GM21737 (cell line): ENCODE measurements around the gene FSCN2.

ENCODE experiments used
- ATAC-seq: cut with Tn5 transposase; IDR thresholded peaks from one replicate; pipeline ENCODE4 v1.9.1; 2021; ENCODE audit warnings: mild to moderate bottlenecking, moderate library complexity; ENCODE audit not compliant: unreplicated experiment

Gene FSCN2

DNA sequence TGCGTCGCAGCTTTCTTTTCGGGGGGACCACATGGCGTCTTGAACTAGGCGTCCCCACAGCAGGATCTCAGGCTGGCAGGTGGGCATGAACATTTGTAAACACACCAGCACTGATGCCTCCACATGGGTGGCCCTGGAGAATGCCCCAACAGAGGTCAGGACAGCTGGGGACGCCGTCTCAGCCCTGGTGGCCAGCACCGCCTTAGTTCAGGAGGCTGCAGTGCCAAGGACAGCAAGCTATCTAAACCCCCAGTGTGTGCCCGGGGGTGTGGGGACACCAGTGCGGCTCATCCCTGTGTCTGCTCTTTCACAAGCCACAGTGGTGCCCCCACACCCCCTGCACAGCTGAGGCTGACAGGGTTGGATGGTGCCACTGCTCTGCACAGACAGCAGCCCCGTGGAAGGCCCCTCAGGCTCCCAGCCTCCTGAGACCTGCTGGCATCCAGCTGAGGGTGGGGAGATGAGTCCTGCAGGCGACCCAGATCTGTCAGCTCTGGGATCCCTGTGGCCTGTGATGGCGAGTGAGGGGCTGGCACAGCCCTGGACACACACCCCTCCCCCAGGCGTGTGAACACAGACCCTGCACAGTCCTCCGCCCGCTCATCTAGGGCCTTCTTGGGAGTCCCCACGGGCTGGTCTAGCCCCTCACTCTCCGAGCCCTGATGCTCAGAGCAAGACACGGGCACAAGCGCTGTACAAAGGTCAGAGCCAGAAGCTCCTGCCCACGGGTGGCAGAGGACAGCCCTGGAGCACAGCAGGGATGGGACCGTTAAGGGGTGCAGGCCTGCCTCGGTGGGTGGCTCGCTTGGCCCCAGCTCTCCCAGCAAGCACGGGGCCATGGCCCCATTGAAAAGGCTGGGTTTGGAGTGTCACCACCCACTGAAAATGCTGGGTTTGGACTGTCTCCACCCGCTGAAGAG, 10.7 kb downstream of the FSCN2 start:
- ATAC-seq, result no peak

DNA sequence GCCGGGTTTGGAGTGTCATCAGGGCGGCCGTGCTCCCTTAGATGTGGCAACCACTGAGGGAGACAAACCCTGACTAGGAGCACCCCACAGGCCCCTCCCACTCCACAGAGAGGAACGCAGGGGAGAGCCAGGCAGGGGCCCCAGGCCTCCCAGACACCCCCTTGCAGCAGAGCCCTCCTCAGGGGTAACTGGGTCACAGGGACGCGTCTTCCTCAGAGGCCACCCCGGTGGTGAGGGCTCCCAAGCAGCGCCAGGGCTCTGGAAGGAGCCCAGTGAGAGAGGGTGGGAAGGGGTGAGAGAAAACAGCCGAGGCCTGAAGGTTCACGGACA, 11.4 kb downstream of the FSCN2 start:
- no peak for ATAC-seq

- ATAC-seq, result no peak
Measured at GRCh38 chr17:81539961-81540675, 11.9 kb downstream of the FSCN2 start.

DNA sequence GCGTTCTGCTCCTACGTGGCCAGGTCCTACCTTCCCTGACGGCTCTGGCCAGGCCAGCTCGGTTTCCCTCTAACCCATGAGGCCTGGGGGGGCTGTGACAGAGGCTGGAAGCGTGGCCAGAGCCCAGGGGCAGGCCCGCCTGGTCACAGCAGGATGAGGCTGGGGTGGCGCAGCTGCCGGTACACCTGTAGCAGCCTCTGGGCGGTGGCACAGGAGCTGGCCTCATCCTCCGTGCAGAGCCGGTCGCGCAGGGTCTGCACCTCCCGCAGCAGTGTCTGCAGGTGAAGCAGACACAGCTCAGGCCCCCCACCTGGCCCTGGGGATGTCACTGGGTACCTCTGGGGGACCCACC, 12.5 kb downstream of the FSCN2 start:
- ATAC-seq, result no peak

- no peak for ATAC-seq
Measured at GRCh38 chr17:81541123-81541522, 12.9 kb downstream of the FSCN2 start.

DNA sequence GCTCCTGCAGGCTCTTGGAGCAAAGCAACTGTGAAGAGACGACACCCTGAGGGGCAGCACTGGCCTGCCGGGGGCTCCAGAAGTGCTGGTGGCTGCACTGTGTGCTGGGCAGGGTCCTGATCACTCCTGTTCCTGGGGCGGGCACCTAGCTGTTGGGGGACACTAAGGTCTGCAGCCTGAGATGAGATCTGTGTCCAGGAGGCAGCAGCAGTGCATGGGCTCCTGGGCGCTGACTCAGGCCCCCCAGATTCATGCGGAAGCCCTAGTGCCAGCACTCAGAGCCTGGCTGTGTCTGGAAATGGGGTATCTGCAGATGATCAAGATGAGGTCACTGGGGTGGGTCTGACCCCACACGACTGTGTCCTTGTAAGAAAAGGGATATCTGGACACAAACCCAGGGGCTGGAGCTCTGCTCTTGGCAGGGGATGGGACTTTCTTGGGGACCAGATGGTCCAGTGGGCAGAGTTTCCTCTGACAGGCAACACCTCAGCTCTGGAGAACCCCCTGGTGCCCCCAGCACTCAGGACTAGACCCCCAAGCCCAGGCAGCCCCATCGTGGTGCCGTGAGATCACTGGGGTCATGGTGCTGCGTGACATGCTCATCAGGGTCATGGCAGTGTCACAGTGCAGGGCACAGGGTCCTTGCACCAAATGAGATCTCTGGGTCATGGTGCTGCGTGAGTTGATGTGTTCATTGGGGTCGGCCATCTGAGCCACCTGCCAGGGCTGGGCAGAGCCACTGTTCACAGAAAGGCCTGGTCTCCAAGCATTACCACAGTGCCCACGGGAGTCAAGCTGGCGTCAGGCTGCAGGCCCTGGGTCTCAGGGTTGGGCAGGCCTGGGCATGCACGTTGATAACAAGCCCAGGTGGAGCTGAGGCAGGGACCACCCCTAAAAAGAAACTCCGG, 14.5 kb downstream of the FSCN2 start:
- no peak for ATAC-seq

- ATAC-seq, result no peak
Measured at GRCh38 chr17:81543339-81543675, 15.1 kb downstream of the FSCN2 start.

DNA sequence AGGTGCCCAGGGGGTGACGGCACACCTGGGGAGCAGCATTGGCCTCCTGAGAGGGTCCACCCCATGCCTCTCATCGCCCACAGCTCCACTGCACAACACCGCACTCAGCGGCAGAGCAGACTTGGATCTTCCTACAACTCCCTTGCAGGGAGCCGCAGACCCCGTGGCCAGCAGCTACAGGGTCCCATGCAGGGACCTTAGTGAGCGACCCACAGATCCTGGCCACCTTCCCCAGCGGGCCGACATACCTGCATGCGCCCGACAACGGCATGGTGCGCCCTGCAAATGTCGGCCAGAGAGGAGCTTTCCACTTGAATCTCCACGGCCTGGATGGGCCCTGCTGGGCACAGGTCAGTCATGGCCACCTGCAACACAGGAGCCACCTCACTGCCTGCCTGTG, 15.6 kb downstream of the FSCN2 start:
- ATAC-seq, result no peak

DNA sequence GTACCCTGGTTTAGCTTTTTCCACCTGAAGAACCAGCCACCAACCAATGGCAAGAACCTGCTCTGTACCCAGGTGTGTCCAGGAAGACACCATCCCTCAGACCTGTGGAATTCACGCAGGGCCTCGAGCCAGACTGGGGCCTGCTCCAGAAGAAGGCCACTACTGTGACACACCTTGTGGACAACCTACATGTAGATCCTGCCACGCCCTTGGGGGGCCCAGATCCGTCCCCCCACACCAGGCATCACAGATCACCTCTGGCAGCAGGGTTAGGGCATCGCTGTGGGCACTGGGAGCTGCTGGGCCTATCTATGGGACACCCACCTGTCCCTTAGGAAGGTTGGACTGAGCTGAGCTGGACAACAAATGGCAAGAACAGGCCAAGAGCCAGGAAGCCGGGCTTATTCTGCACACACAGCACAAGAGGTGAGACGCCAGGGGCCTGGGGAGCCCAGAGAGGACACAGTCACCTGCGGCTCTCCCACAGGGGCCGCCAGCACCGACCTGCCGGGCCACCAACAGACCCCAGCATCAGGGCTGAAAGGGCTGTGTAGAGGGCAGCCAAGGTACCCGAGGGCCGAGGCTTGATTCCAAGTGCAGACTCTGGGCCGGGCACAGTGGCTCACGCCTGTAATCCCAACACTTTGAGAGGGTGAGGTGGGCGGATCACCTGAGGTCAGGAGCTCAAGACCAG, 16.3 kb downstream of the FSCN2 start:
- ATAC-seq, result no peak

GRCh38 chr17:81545160-81545949, 17.2 kb downstream of the FSCN2 start:
- ATAC-seq, result no peak

- no peak for ATAC-seq
Measured at GRCh38 chr17:81546906-81547613, 18.9 kb downstream of the FSCN2 start.

DNA sequence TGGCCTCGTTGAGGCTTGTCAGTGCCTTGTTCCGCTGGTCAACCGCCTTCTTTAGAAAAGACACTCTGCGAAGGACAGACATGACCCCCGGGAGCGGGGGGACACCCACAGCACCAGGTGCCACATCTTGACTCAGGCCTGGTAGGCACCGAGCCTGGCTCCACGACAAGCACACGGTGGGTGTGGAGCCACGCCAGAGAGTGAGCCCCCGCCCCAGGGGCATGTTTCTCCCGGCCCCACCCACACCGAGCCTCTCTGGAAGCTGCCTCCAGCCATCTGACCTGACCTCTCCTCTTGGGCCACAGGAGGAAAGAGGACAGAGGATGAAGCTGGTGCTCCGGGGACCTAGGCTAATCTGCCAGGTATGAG, 19.4 kb downstream of the FSCN2 start:
- ATAC-seq, result no peak

DNA sequence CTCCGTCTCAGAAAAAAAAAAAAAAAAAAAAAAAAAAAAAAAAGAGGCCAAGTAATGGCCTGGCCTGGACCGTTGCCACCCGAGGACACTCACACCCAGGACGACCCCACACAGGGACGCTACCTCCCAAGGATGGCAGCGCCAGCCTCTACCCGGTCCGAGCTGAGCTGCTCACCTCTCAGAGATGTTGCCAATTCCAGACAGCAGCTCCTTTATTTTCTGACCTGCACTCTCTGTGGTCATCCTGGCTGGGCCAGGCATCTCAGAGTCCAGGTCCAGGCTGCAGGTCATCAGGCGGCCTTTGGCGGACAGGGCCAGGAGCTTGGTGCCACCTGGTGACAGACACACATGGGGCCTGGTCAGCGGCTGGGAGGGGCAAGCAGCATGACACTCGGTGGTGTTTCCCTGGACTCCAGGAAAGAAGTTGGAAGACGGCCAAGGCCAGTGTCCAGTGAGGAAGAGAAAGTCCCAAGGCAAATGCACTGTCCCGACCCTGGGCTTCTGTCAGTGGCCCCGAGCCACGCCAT, 20.9 kb downstream of the FSCN2 start:
- ATAC-seq, result no peak

DNA sequence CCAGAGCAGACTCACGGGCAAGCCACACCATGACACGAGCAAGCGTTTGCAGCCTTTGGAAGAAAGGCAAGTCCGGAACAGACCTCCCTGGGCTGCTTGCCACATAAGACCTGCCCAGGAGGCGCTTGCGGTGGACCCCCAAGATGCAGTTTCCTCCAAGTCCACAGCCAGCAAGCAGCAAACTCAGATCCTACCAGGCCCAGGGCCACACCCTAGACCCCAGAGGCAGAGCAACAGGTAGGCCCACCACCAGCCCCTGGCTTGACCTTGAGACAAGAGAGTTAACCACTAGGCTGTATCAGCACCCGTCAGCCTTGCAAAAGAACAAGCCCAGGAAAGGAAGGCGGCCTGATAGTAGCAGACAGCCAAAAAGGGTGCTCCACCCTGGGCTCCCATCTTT, 21.6 kb downstream of the FSCN2 start:
- ATAC-seq, result no peak

- ATAC-seq, result no peak
Measured at GRCh38 chr17:81550285-81550684, 22.1 kb downstream of the FSCN2 start.

DNA sequence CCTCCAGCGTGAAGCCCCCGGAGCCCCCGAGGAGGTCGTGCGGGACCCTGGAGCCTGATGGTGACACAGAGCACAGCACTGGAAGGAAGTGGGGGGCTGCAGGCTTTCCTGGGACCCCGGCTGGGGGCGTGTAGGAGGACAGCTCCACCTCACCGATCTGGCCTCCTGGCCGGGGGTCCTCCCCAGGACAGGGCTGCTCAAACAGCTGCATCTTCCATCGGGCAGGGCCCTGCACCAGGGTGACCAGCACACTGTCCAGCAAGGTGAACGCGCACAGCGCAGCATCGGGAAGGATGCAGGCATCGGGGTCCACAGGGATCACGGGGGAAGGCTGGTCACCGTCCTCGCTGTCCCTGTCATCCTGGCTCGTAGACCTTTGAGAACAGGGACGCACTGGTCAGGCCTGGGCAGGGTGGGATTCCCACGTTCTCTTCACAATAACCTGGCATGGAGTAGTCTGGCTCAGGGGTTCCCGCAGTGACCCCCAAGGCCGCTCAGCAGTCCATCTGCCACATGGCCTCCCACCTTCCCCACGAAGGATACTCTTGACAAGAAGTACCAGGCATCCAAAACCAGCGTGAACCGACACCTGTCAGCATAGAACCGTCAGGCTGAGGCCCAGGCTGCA, 22.8 kb downstream of the FSCN2 start:
- no peak for ATAC-seq

DNA sequence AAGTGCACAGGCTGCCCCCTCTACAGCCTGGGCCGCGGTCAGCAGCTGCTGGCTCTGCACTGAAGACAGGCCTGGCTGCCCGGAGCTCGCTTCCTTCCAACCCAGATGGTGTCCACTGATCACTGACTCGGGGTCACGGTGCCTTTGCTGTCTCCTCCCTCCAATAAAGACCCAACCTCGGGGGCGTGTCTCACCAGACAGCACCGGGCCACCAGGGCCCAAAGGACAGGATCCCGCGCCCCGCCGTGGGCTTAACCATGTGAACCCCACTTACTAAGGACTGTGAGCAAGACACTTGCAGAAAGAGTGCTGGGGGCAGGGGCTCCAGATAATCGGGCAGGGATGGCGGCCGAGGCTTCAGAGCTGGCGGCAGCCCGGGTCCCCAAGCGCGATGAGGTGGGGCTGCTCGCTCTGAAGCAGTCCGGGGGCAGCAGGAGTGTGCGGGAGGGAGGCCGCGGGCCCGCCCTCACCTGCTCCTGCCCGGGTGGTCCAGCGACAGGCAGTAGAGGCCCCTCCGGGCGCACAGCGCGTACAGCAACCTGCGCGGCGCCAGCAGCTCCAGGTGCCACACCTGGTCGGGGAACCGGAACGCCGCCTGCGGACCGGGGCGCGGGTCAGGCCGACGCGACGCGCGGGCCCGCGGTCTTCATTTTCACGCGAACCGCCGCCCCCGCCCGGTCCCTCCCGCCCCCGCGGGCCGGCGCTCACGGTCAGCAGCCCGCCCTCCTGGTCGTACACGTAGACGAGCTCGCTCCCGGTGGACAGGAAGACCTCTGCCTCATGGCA, 23.5 kb downstream of the FSCN2 start:
- ATAC-seq, result peak; percentile 1
